HG03135 (cell line): Measurements from ENCODE around the gene LRCH3.
"Not testable (repeated sequence)": the region's sequence is repeated elsewhere in the genome, so short reads cannot be mapped to it uniquely, and the experiment has no call there.

Experiments
- ATAC-seq: cut with Tn5 transposase; IDR thresholded peaks from one replicate; pipeline ENCODE4 v1.9.1; 2021; ENCODE audit warnings: mild to moderate bottlenecking, moderate library complexity; ENCODE audit not compliant: unreplicated experiment

LRCH3 gene

GRCh38 chr3:197913641-197914380 is 122.8 kb downstream of the LRCH3 start:
- no peak for ATAC-seq

DNA sequence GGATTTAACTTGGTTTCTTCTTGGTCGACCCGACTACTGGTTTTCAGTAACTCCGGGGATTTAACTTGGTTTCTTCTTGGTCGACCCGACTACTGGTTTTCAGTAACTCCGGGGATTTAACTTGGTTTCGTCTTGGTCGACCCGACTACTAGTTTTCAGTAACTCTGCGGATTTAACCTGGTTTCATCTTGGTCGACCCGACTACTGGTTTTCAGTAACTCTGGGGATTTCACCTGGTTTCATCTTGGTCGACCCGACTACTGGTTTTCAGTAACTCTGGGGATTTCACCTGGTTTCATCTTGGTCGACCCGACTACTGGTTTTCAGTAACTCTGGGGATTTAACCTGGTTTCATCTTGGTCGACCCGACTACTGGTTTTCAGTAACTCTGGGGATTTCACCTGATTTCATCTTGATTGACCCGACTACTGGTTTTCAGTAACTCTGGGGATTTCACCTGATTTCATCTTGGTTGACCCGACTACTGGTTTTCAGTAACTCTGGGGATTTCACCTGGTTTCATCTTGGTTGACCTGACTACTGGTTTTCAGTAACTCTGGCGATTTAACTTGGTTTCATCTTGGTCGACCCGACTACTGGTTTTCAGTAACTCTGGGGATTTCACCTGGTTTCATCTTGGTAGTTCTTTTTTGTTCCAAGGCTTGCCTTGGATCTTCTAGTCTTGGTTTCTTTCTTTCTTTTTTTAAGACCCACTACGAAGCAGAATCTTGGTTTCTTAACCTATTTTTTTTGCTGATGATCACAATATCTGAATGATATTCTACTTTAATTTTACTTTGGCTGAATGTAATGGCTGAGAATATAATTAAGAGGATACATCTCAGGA is 130.6 kb downstream of the LRCH3 start:
- not testable (repeated sequence) for ATAC-seq

- no peak for ATAC-seq
Measured at GRCh38 chr3:197926418-197926817, 135.4 kb downstream of the LRCH3 start.

- not testable (repeated sequence) for ATAC-seq
Measured at GRCh38 chr3:197927578-197927977, 136.5 kb downstream of the LRCH3 start.

- ATAC-seq = no peak
Measured at GRCh38 chr3:197936819-197937384, 145.8 kb downstream of the LRCH3 start.
